IPS DF 19.7 (cell line): Measurements from ENCODE around the gene CASQ1.

Experiments
- DNase-seq: peaks from one replicate; pipeline ENCODE4 v3.0.0-alpha.2; 2013; ENCODE audit warnings: low read depth, low spot score

Gene CASQ1

DNA sequence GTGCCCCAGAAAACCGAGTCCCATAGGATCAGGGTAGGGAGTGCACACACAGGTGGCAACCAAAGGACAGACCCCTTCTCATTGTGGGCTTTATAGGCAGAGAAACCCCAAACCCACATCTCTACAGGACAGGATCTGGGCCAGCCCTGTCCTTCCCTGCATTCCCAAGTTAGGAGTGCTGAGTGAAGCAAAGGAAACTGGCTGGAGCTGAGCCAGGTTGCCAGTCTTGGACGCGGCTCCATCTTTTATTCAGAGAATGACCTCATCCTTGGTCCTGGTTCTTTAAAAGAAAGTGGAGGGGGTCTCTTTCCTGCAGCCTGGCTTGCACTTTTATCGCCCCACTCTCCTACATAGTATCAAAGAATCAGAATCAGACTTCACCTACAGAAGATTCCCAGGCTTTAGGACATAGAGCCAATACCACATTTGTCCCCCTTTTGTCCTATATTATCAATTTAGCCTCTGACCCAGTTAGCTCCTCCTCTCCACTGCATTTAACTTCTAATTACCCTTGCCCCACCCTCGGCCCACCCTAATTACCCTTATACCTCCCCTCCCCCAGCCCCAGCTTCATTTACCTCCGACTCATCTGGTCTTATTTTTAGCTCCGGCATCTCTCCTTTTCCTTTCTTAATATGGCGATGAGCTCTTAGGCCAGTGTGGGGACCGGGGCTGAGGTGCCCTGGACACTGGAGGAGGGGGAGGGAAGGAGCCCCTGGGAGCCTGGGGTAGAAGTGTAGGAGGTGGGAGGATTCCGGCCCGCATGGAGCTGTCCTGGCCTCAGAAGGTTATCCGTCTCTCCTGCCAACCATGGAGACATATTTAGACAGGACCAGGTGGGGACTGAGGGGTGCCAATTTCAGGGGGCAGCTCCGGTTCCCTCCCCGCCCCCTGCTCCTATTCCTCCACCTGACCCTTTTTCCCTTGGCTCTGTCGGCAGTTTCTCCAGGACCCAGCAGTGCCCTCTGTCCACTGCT is at the start of gene CASQ1:
TSS of gene CASQ1 (plus strand) at position 927 of the 977 bp plus-strand sequence. CDS start 177 bp downstream, outside the sequence.
- no peak for DNase-seq

DNA sequence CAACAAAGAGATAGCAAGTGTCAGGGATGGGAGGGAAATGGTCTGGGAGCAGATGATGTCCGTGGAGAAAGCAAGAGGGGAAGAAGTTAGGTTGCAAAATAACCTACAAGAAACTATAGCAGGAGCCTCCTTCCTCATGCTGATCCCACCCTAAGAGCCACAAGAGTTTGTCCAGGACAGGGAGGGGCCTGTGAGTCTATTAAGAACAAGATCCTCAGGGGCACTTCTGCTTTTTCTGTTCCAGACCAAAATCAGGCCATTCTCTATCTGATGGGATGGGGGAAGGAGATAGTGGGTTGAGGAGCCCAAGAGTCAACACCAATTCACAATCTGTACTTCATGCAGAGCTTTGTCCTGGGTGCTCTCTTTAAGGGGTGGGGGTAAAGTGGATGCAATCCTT is 46.7 kb upstream of the CASQ1 start:
- DNase-seq: no peak

- DNase-seq: no peak
These were observed 45.5 kb upstream of the CASQ1 start for GRCh38 chr1:160144921-160145320.

- no peak for DNase-seq
These were observed 44.3 kb upstream of the CASQ1 start for GRCh38 chr1:160146107-160146506.

- no peak for DNase-seq
These were observed 42.3 kb upstream of the CASQ1 start for GRCh38 chr1:160148121-160148520.

- DNase-seq: no peak
These were observed 41.1 kb upstream of the CASQ1 start for GRCh38 chr1:160149233-160149632.

DNA sequence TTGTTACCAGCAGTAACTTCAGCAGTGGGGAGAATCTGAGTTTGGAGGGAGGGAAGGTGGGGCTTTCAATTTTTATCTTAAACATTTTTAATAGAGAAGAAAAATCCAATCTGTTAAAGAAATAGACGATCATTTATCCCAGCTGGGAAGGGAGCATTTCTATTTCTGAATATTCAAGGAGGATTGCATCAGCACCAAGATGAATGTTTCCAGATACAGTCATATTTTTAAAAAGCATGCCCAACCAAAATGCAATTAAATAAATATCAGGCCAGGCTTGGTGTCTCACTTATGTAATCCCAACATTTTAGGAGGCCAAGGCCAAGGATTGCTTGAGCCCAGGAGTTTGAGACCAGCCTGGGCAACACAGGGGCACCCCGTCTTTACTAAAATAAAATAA is 40.7 kb upstream of the CASQ1 start:
- DNase-seq: no peak

GRCh38 chr1:160151303-160151702 is 39.1 kb upstream of the CASQ1 start, which contains the start of gene ATP1A4:
TSS of gene ATP1A4 (plus strand) at chr1:160151603. CDS start at chr1:160152041, 438 bp downstream.
- no peak for DNase-seq

GRCh38 chr1:160154790-160155189 is 35.6 kb upstream of the CASQ1 start:
- no peak for DNase-seq

DNA sequence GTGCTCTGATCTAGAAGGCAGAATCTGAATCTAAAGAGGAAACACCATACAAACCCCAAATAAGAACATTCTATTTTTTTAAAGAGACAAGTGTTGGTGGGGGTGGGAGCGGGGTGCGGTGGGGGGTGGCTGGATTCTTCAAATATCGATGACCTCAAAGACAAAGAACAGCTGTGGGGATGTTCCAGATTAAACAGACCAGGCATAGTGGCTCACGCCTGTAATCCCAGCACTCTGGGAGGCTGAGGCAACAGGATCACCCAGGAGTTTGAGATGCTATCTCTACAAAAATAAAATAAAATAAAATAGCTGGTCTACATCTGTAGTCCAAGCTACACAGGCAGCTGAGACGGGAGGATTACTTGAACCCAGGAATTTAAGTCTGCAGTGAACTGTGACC is 34.0 kb upstream of the CASQ1 start:
- no peak for DNase-seq

DNA sequence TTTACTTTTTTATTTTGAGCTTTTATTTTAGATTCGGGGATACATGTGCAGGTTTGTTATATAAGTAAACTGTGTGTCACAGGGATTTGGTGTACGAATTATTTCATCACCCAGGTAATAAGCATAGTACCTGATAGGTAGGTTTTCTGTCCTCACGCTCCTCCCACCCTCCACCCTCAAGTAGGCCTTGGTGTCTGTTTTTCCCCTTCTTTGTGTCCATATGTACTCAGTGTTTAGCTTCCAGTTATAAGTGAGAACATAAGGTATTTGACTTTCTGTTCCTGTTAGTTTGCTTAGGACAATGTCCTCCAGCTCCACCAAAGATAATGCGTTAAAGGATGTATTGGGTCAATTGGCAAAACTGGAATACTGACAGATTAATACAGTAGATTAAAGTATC is 33.2 kb upstream of the CASQ1 start:
- no peak for DNase-seq

DNA sequence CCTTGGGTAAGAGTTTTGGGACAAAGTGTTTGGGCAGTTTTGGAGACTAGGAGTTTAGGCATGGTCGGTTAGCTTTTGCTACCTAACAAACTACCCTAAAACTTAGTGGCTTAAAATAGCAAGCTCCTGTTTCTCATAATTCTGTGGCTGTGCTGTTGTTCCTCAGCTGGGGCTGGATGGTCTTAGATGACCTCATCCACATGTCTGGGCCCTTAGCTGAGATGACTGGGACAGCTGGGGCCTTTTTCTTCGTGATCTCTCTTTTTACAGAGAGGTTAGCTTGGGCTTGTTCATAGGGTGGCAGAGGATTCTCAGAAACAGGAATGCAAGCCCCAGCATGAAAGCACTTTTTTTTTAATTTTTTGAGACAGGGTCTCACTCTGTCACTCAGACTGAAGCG is 32.3 kb upstream of the CASQ1 start:
- DNase-seq: no peak

- no peak for DNase-seq
These were observed 31.8 kb upstream of the CASQ1 start for GRCh38 chr1:160158534-160158933.

GRCh38 chr1:160159846-160160245 is 30.5 kb upstream of the CASQ1 start:
- no peak for DNase-seq

DNA sequence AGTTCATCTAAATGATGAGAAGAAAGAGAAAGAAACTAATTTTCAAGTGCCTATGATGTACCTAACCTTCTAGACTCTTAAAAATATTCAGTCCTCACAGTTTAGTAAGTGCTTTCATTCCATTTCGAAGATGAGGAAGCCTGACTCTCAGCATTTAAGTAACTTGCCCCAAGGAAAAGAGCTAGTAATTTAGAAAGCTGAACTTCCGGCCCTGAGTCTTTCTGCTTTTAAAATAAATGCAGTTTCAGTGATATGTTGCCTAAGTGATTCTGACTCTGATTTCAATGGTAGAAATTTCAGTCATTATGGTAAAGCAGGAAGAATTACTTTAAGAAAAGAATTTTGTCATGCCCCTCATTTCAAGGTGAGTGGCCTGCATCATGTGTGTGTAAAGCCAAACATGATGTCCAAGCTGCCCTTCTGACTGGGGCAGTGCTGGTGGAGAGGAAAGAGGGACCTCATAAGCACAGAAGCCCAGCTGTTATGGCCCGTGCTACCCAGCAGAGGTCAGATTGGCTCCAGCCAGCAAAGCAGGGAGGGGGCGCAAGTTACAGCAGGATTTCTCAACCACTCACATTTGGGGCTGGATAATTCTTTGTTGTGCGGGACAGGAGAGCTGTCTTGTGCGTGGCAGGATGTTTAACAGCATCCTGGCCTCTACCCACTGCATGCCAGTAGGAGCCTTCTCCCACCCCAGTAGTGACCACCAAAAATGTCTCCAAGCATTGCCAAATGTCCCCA is 28.2 kb upstream of the CASQ1 start:
- peak; percentile 65 for DNase-seq

DNA sequence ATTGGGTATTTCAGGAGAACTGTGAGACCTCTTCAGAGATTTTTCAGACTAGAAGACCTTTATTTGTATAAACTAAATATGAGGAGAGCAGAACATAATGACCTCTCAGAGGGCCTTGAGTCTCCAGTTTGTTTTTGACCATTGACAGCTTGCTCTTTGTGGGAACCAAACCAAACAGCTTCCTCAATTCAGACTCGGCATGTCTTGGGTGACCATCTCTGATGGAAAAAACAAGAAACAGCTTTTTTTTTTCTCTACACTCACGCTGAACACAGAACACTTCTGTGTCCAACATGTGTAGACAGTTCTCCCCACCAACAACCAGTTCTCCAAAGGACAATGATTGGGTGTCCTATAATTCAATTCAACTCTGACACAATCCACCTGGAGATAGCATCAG is 27.4 kb upstream of the CASQ1 start:
- no peak for DNase-seq

- DNase-seq: no peak
These were observed 26.8 kb upstream of the CASQ1 start for GRCh38 chr1:160163615-160164014.

- no peak for DNase-seq
These were observed 26.3 kb upstream of the CASQ1 start for GRCh38 chr1:160164121-160164520.

- no peak for DNase-seq
These were observed 24.1 kb upstream of the CASQ1 start for GRCh38 chr1:160166166-160166868.

- DNase-seq: no peak
These were observed 23.3 kb upstream of the CASQ1 start for GRCh38 chr1:160167056-160167455.

DNA sequence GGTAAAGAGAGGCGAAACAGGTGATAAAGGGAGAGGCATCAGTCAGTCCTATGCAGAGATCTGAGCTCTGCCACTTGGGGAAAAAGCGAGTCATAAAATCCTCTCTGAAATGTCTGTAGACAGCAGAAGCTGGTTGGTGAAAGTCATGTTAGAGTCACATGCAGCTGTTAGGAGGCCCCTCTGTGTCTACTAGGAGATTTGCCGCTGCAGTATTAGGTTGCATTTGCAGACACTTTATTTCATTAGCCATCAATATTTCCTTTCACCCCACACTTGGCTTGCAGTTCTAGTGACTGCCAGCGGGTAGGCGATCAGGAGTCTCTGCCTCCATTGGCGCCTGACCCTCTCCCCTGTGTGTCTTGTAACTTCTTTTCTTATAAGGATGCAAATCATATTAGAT is 22.8 kb upstream of the CASQ1 start:
- no peak for DNase-seq

DNA sequence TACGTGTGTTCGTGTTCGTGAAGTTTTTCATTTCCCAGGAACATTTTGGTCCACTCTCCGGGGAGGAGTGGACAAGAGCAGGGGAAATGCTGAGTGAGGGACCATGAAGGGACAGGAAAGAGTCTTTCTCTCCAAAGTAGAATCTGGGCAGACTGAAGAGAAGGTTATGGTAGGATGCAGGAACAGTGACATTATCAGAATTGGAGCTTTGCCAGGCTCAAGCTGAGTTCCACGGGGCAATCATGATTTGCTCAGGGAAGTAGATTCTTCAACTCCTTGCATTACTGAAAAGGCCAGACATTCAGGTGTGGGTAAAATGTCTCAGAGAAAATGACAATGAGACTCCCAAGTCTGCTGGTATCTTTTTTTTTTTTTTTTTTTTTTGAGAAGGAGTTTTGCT is 22.4 kb upstream of the CASQ1 start:
- DNase-seq: no peak
